ENCODE results near the gene MCTP2. TPM values are rescaled to one million over a fixed set of nuclear protein-coding genes. Genes with fewer than 3 reads are reported as not detected.

The MCTP2 gene
- total RNA-seq, 4 donors from 2014 or later, result 1.5 to 10.3 (median 5.7) TPM

GRCh38 chr15:94460624-94461023, 229.3 kb downstream of the MCTP2 start:
- H3K4me3 ChIP-seq, result no peak overlapping the region
- no peak for TF ChIP-seq EP300 (IDR thresholded peaks at IDR 0.05)
- TF ChIP-seq CTCF (IDR thresholded peaks at IDR 0.05), result no peak
- no peak overlapping the region for H3K27ac ChIP-seq
- H3K4me1 ChIP-seq, result no peaks in the 10 kb centered on the region
- ATAC-seq, result no peak
- no peaks in the 10 kb centered on the region for H3K27me3 ChIP-seq
- H3K9me3 ChIP-seq, result no peaks in the 10 kb centered on the region
- WGBS, 2 donors (ENCODE audit: low coverage in 1 of 2), result 67 to 88% methylated on average over 1 of the region's 1 CpG
- H3K36me3 ChIP-seq, result no peaks in the 10 kb centered on the region

GRCh38 chr15:94467034-94467433, 235.7 kb downstream of the MCTP2 start:
- no peaks in the 10 kb centered on the region for H3K4me1 ChIP-seq
- H3K4me3 ChIP-seq, result no peak overlapping the region
- H3K27me3 ChIP-seq, result no peaks in the 10 kb centered on the region
- H3K36me3 ChIP-seq, result no peaks in the 10 kb centered on the region
- no peaks in the 10 kb centered on the region for H3K9me3 ChIP-seq
- TF ChIP-seq EP300 (IDR thresholded peaks at IDR 0.05), result no peak
- no peak for TF ChIP-seq POLR2A (IDR thresholded peaks at IDR 0.05)
- TF ChIP-seq CTCF (IDR thresholded peaks at IDR 0.05), result no peak
- no peak overlapping the region for H3K27ac ChIP-seq
- 81 to 100% methylated on average over 1 of the region's 1 CpG for WGBS, 2 donors (ENCODE audit: low coverage in 1 of 2)
- no peak for ATAC-seq

- H3K4me1 ChIP-seq, result no peaks in the 10 kb centered on the region
- ATAC-seq, result no peak
- WGBS, 2 donors (ENCODE audit: low coverage in 1 of 2), result 57 to 71% methylated on average over 2 of the region's 2 CpGs
- no peaks in the 10 kb centered on the region for H3K27me3 ChIP-seq
- H3K36me3 ChIP-seq, result no peaks in the 10 kb centered on the region
- H3K4me3 ChIP-seq, result no peak overlapping the region
- TF ChIP-seq POLR2AphosphoS5 (IDR thresholded peaks at IDR 0.05) (no peak), CTCF (IDR thresholded peaks at IDR 0.05) (no peak), EP300 (IDR thresholded peaks at IDR 0.05) (no peak), POLR2A (IDR thresholded peaks at IDR 0.05) (no peak)
- no peak overlapping the region for H3K27ac ChIP-seq
- H3K9me3 ChIP-seq, result no peaks in the 10 kb centered on the region
These were observed 239.1 kb downstream of the MCTP2 start for GRCh38 chr15:94470492-94470891.

- WGBS, 2 donors (ENCODE audit: low coverage in 1 of 2), result 83 to 86% methylated on average over 4 to 5 of the region's 5 CpGs
- TF ChIP-seq CTCF (IDR thresholded peaks at IDR 0.05), result no peak
- TF ChIP-seq POLR2AphosphoS5 (IDR thresholded peaks at IDR 0.05), result no peak
- no peak for TF ChIP-seq POLR2A (IDR thresholded peaks at IDR 0.05)
- no peak for TF ChIP-seq EP300 (IDR thresholded peaks at IDR 0.05)
- Histone ChIP-seq H3K4me3 (no peak overlapping the region), H3K36me3 (no peaks in the 10 kb centered on the region), H3K9me3 (no peaks in the 10 kb centered on the region), H3K27me3 (no peaks in the 10 kb centered on the region), H3K4me1 (peaks cover 0 to 7% (median 0%) of the 10 kb centered on the region in 3 donors), H3K27ac (no peak overlapping the region)
- ATAC-seq, result no peak
These were observed 245.3 kb downstream of the MCTP2 start for GRCh38 chr15:94476686-94477085.

GRCh38 chr15:94477913-94478553, 246.7 kb downstream of the MCTP2 start:
- ATAC-seq, result no peak
- no peak for TF ChIP-seq EP300 (IDR thresholded peaks at IDR 0.05)
- no peak for TF ChIP-seq POLR2AphosphoS5 (IDR thresholded peaks at IDR 0.05)
- no peak for TF ChIP-seq POLR2A (IDR thresholded peaks at IDR 0.05)
- no peak for TF ChIP-seq CTCF (IDR thresholded peaks at IDR 0.05)
- Histone ChIP-seq H3K9me3 (no peaks in the 10 kb centered on the region), H3K4me3 (no peak overlapping the region), H3K27ac (no peak overlapping the region), H3K36me3 (no peaks in the 10 kb centered on the region), H3K27me3 (no peaks in the 10 kb centered on the region), H3K4me1 (peaks cover 0 to 7% (median 0%) of the 10 kb centered on the region in 3 donors)
- 88 to 97% methylated on average over 5 to 7 of the region's 7 CpGs for WGBS, 2 donors (ENCODE audit: low coverage in 1 of 2)
